CD14-positive monocyte (primary cell): ENCODE results near the gene ADGRF1. TPM values are rescaled to one million over a fixed set of nuclear protein-coding genes. Genes with fewer than 3 reads are reported as not detected.

Experiments used
- DNase-seq, 3 donors: peaks; one replicate each; pipeline ENCODE4 v3.0.0-alpha.2; 2011 to 2022
- H2AFZ ChIP-seq: 2 replicates; pipeline ENCODE4 v1.6.0; 2012; ENCODE audit warnings: mild to moderate bottlenecking, low read depth, low read length, inconsistent platforms; ENCODE audit not compliant: insufficient read depth, poor library complexity, severe bottlenecking
- H3K27ac ChIP-seq, 2 donors: 1 replicate in 1 of 2; 2 replicates in 1 of 2; pipeline ENCODE4 v1.5.1; 2012 to 2013; ENCODE audit warnings: low read length in 2 of 2, control low read depth in 1 of 2, inconsistent platforms in 1 of 2, low read depth in 1 of 2, mild to moderate bottlenecking in 1 of 2
- H3K27me3 ChIP-seq, 2 donors: one replicate each; pipeline versions ENCODE4 v1.6.0 to v1.6.1; 2011 to 2013; ENCODE audit warnings: low read length in 2 of 2; ENCODE audit not compliant: control insufficient read depth in 2 of 2, insufficient read depth in 2 of 2
- H3K36me3 ChIP-seq, 2 donors: replicated peaks in 1 of 2; 1 replicate in 1 of 2; 2 replicates in 1 of 2; pipeline versions ENCODE4 v1.5.1 to v1.6.1; 2012 to 2013; ENCODE audit warnings: low read length in 2 of 2, control low read depth in 1 of 2, inconsistent platforms in 1 of 2, mild to moderate bottlenecking in 1 of 2; ENCODE audit not compliant: insufficient read depth in 2 of 2, control insufficient read depth in 1 of 2
- H3K4me1 ChIP-seq, 2 donors: 1 replicate in 1 of 2; 2 replicates in 1 of 2; pipeline versions ENCODE4 v1.5.1 to v1.6.1; 2012 to 2013; ENCODE audit warnings: low read length in 2 of 2, control low read depth in 1 of 2, inconsistent platforms in 1 of 2, mild to moderate bottlenecking in 1 of 2, moderate library complexity in 1 of 2; ENCODE audit not compliant: insufficient read depth in 2 of 2, control insufficient read depth in 1 of 2
- H3K4me2 ChIP-seq: replicated peaks from 2 replicates; pipeline ENCODE3; 2012; ENCODE audit warnings: low read length, moderate library complexity, mild to moderate bottlenecking; ENCODE audit not compliant: poor library complexity, severe bottlenecking; ENCODE audit errors: extremely low read depth
- H3K4me3 ChIP-seq, 3 experiments: fragments of 200-600 bp in 1 of 3; sonication (generic) in 1 of 3; replicated peaks in 1 of 3; 1 replicate in 2 of 3; 2 replicates in 1 of 3; pipeline ENCODE4 v1.5.1; 2011 to 2013; ENCODE audit warnings: low read length in 3 of 3, mild to moderate bottlenecking in 3 of 3, control low read depth in 2 of 3, low read depth in 2 of 3, inconsistent platforms in 1 of 3, moderate library complexity in 1 of 3
- H3K79me2 ChIP-seq: 2 replicates; pipeline ENCODE4 v1.6.0; 2012; ENCODE audit warnings: mild to moderate bottlenecking, control low read depth, inconsistent platforms, low read length, moderate library complexity; ENCODE audit not compliant: insufficient read depth
- H3K9ac ChIP-seq: 2 replicates; pipeline ENCODE4 v1.6.0; 2017; ENCODE audit warnings: low read length, mild to moderate bottlenecking; ENCODE audit not compliant: insufficient read depth, poor library complexity, severe bottlenecking
- H3K9me3 ChIP-seq, 2 donors: replicated peaks in 1 of 2; 1 replicate in 1 of 2; 2 replicates in 1 of 2; pipeline versions ENCODE4 v1.5.1 to v1.6.1; 2012 to 2013; ENCODE audit warnings: low read length in 2 of 2, control low read depth in 1 of 2; ENCODE audit not compliant: control insufficient read depth in 1 of 2, insufficient read depth in 1 of 2
- H4K20me1 ChIP-seq: 2 replicates; pipeline ENCODE4 v1.6.0; 2012; ENCODE audit warnings: mild to moderate bottlenecking, low read length, control low read depth, moderate library complexity; ENCODE audit not compliant: insufficient read depth
- H3K27ac Mint-ChIP-seq, 7 donors: one replicate each; pipeline ENCODE4 v1.8.0; 2020; ENCODE audit warnings: mild to moderate bottlenecking in 7 of 7, mixed read lengths in 7 of 7, moderate library complexity in 6 of 7, inconsistent platforms in 2 of 7
- H3K27me3 Mint-ChIP-seq, 3 donors: one replicate each; pipeline ENCODE4 v1.8.0; 2021 to 2022; ENCODE audit warnings: low read depth in 3 of 3, mild to moderate bottlenecking in 3 of 3, mixed read lengths in 3 of 3, moderate library complexity in 3 of 3, inconsistent platforms in 1 of 3
- H3K36me3 Mint-ChIP-seq, 2 donors: one replicate each; pipeline ENCODE4 v1.8.0; 2020; ENCODE audit warnings: mixed read lengths in 2 of 2, inconsistent platforms in 1 of 2, mild to moderate bottlenecking in 1 of 2
- H3K4me1 Mint-ChIP-seq: one replicate; pipeline ENCODE4 v1.8.0; 2020; ENCODE audit warnings: mild to moderate bottlenecking, mixed read lengths
- H3K4me3 Mint-ChIP-seq, 2 donors: one replicate each; pipeline ENCODE4 v1.8.0; 2020; ENCODE audit warnings: mild to moderate bottlenecking in 2 of 2, mixed read lengths in 2 of 2, moderate library complexity in 1 of 2
- H3K9me3 Mint-ChIP-seq, 7 donors: one replicate each; pipeline ENCODE4 v1.8.0; 2020 to 2022; ENCODE audit warnings: mixed read lengths in 7 of 7, mild to moderate bottlenecking in 6 of 7, moderate library complexity in 6 of 7, inconsistent platforms in 2 of 7
- WGBS: methylation state at CpG from one replicate; pipeline ENCODE4 v1.1.5; 2013; ENCODE audit warnings: missing lambda C conversion rate; ENCODE audit not compliant: insufficient coverage; 5-methylcytosine and 5-hydroxymethylcytosine counted together
- intact Hi-C, 2 donors: fragments of 100-400 bp; cut with micrococcal nuclease; formaldehyde crosslinking; loops; one replicate each; pipeline versions ENCODE4 v1.15.0 to v1.15.1; 2023
- polyA plus RNA-seq, 3 donors: library from polyadenylated mRNA; depleted of rRNA in 1 of 3; unstranded in 2 of 3; stranded (reverse) in 1 of 3; fragments of 300-500 nt in 2 of 3; fragments of >200 nt in 1 of 3; fragmentation: Illumina TruSeq in 2 of 3; gene quantifications; 1 replicate in 2 of 3; 2 replicates in 1 of 3; pipeline ENCODE4 v1.2.3, GENCODE V29; 2012 to 2021
- TF ChIP-seq, protein P1 (sequence below): fragments of 200-600 bp; IDR thresholded peaks from one replicate; pipeline ENCODE4 v1.8.0; 2022; ENCODE audit warnings: antibody characterized with exemption, mild to moderate bottlenecking

Gene ADGRF1
- polyA plus RNA-seq, 3 donors = 0.03 TPM; not detected in 2

DNA sequence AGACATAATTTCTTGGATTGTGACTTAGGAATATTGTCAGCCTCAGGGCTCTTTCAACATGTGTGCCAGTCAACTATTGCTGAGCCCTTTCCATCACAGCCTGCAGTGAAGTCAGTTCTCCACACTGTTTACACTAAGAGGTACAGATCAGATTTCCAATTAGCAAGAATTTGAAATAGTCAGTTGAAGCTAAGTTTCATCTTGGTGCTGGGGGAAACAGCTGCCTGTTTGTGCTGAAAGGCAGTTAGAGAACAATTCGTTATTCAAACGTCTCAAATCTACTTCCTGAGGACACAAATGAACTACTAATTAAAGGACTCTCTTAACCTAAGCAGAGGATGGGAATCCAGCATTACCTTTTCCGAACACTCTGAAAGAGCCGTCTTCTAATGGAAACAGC is 25.9 kb downstream of the ADGRF1 start:
- intact Hi-C loops = no loop called here
- TF ChIP-seq, protein P1, sequence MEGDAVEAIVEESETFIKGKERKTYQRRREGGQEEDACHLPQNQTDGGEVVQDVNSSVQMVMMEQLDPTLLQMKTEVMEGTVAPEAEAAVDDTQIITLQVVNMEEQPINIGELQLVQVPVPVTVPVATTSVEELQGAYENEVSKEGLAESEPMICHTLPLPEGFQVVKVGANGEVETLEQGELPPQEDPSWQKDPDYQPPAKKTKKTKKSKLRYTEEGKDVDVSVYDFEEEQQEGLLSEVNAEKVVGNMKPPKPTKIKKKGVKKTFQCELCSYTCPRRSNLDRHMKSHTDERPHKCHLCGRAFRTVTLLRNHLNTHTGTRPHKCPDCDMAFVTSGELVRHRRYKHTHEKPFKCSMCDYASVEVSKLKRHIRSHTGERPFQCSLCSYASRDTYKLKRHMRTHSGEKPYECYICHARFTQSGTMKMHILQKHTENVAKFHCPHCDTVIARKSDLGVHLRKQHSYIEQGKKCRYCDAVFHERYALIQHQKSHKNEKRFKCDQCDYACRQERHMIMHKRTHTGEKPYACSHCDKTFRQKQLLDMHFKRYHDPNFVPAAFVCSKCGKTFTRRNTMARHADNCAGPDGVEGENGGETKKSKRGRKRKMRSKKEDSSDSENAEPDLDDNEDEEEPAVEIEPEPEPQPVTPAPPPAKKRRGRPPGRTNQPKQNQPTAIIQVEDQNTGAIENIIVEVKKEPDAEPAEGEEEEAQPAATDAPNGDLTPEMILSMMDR = no peak
- H3K9me3 ChIP-seq = no peaks in the 10 kb centered on the region
- H3K9me3 Mint-ChIP-seq = peaks cover 0 to 5% (median 2%) of the 10 kb centered on the region in 7 donors
- no peaks in the 10 kb centered on the region for H3K79me2 ChIP-seq
- no peak overlapping the region for H3K4me3 Mint-ChIP-seq
- H3K9ac ChIP-seq = no peak overlapping the region
- H3K4me1 ChIP-seq = no peaks in the 10 kb centered on the region
- H3K36me3 Mint-ChIP-seq = no peaks in the 10 kb centered on the region
- no peak overlapping the region for H3K27ac ChIP-seq
- H4K20me1 ChIP-seq = no peaks in the 10 kb centered on the region
- DNase-seq = no peak
- no peak overlapping the region for H3K27ac Mint-ChIP-seq
- H3K27me3 Mint-ChIP-seq = no peaks in the 10 kb centered on the region
- H3K4me3 ChIP-seq = no peak overlapping the region
- no peak overlapping the region for H2AFZ ChIP-seq
- H3K4me2 ChIP-seq = no peak overlapping the region
- 60% methylated on average over 2 of the region's 4 CpGs for WGBS
- no peaks in the 10 kb centered on the region for H3K4me1 Mint-ChIP-seq
- H3K27me3 ChIP-seq = no peaks in the 10 kb centered on the region
- H3K36me3 ChIP-seq = no peaks in the 10 kb centered on the region

DNA sequence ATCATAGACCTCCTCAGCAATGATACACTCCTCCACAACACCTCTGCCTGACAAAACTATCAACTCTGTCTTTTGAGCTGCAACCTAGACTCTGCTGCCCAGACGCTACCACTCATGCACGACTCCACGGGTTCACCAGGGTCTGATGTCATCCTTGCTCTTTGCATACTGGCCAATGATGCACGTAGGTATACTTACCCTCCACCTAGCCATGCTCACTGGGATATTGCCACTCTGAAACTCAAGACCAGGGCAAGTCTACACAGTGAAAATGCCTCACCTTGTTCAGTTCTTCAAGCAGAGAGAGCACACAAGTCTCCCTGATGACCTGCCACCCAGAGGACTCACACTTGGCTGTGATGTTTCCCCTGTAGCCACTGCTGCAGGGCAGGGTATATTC is 27.7 kb downstream of the ADGRF1 start:
- no peak overlapping the region for H2AFZ ChIP-seq
- H3K27me3 ChIP-seq = no peaks in the 10 kb centered on the region
- DNase-seq = no peak
- H3K4me1 Mint-ChIP-seq = no peaks in the 10 kb centered on the region
- H3K4me3 Mint-ChIP-seq = no peak overlapping the region
- peaks cover 0 to 5% (median 2%) of the 10 kb centered on the region in 7 donors for H3K9me3 Mint-ChIP-seq
- TF ChIP-seq, protein P1 = no peak
- H3K4me1 ChIP-seq = no peaks in the 10 kb centered on the region
- H3K36me3 Mint-ChIP-seq = no peaks in the 10 kb centered on the region
- no peaks in the 10 kb centered on the region for H3K36me3 ChIP-seq
- H3K9me3 ChIP-seq = no peaks in the 10 kb centered on the region
- H3K27ac Mint-ChIP-seq = no peak overlapping the region
- intact Hi-C loops = no loop called here
- 95% methylated on average over 4 of the region's 4 CpGs for WGBS
- no peak overlapping the region for H3K4me2 ChIP-seq
- no peak overlapping the region for H3K9ac ChIP-seq
- H3K27ac ChIP-seq = no peak overlapping the region
- H3K4me3 ChIP-seq = no peak overlapping the region
- no peaks in the 10 kb centered on the region for H3K79me2 ChIP-seq
- no peaks in the 10 kb centered on the region for H4K20me1 ChIP-seq
- no peaks in the 10 kb centered on the region for H3K27me3 Mint-ChIP-seq
